Fibroblast of pulmonary artery (primary cell): Measurements from ENCODE around the gene PSAPL1.

Experiments
- DNase-seq: peaks from one replicate; pipeline ENCODE4 v3.0.0-alpha.2; 2010; ENCODE audit warnings: low read depth
- H3K4me3 ChIP-seq: replicated peaks from 2 replicates; pipeline ENCODE4 v1.5.1; 2011; ENCODE audit warnings: low read depth, mild to moderate bottlenecking, control low read depth, low read length, moderate library complexity
- TF ChIP-seq, protein P1 (sequence below): IDR thresholded peaks from 2 replicates; pipeline ENCODE4 v1.5.1; 2011; ENCODE audit warnings: mild to moderate bottlenecking, control low read depth, low read length, inconsistent platforms; ENCODE audit errors: missing control alignments

The PSAPL1 gene

GRCh38 chr4:7451434-7451789 lies 16.7 kb upstream of the PSAPL1 start:
- H3K4me3 ChIP-seq = no peak overlapping the region
- TF ChIP-seq, protein P1, sequence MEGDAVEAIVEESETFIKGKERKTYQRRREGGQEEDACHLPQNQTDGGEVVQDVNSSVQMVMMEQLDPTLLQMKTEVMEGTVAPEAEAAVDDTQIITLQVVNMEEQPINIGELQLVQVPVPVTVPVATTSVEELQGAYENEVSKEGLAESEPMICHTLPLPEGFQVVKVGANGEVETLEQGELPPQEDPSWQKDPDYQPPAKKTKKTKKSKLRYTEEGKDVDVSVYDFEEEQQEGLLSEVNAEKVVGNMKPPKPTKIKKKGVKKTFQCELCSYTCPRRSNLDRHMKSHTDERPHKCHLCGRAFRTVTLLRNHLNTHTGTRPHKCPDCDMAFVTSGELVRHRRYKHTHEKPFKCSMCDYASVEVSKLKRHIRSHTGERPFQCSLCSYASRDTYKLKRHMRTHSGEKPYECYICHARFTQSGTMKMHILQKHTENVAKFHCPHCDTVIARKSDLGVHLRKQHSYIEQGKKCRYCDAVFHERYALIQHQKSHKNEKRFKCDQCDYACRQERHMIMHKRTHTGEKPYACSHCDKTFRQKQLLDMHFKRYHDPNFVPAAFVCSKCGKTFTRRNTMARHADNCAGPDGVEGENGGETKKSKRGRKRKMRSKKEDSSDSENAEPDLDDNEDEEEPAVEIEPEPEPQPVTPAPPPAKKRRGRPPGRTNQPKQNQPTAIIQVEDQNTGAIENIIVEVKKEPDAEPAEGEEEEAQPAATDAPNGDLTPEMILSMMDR = no peak
- DNase-seq = no peak

GRCh38 chr4:7450775-7451433 lies 16.2 kb upstream of the PSAPL1 start:
- no peak overlapping the region for H3K4me3 ChIP-seq
- DNase-seq = no peak
- TF ChIP-seq, protein P1 = no peak

GRCh38 chr4:7448036-7448435 lies 13.3 kb upstream of the PSAPL1 start:
- DNase-seq = no peak
- no peak overlapping the region for H3K4me3 ChIP-seq
- TF ChIP-seq, protein P1 = no peak

GRCh38 chr4:7447236-7447635 lies 12.5 kb upstream of the PSAPL1 start:
- TF ChIP-seq, protein P1 = no peak
- no peak for DNase-seq
- no peak overlapping the region for H3K4me3 ChIP-seq

DNA sequence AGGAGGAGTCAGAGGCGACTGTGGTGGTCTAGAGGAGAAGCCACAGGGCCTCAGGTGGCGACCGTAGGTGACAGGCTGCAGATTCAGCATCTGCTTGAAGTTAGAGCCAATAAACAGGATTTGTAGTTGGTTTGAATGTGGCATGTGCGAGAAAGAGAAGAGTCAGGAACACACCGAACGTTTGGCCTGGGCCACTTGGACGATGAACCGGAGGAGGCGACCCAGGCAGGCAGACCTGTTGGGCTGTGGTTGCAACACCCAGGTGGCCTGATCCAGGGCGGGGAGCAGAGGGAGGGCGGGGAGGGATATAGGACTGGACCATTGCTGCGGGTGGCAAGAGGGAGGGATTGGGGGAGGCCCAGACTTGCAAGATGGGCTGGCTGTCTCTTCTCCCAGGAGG lies 10.0 kb upstream of the PSAPL1 start:
- no peak overlapping the region for H3K4me3 ChIP-seq
- TF ChIP-seq, protein P1 = no peak
- no peak for DNase-seq

DNA sequence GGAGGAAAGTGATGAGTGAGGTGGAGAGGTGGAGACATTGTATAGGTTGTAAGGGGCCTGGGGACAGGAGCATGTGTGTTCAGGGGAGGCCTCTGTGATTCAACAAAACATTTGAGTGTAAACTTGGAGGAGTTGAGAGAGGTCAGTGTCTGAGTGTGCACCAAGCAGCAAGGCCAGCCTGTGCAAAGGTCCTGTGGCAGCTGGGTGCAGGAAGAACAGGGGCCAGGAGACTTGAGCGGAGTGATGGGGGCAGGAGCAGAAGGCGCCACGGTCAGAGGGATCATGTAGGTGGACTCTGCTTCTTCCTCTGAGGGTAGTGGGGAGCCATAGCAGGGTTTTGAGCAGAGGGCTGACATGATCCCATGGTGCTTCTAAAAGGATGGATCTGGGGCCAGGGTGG lies 9.6 kb upstream of the PSAPL1 start:
- H3K4me3 ChIP-seq = no peak overlapping the region
- TF ChIP-seq, protein P1 = no peak
- DNase-seq = no peak

GRCh38 chr4:7442574-7443162 lies 7.9 kb upstream of the PSAPL1 start:
- no peak for DNase-seq
- TF ChIP-seq, protein P1 = no peak
- no peak overlapping the region for H3K4me3 ChIP-seq
